Left kidney (tissue), 8 donors: ENCODE data around the gene MRPS34. TPM values are rescaled to one million over a fixed set of nuclear protein-coding genes. Genes with fewer than 3 reads are reported as not detected.
A peak's percentile ranks its signal among the peaks of the same experiment; 100 is the strongest.

Experiments
- DNase-seq: peaks from one replicate; pipeline ENCODE4 v3.0.0-alpha.2; 2013
- long read RNA-seq, 8 donors: transcript quantifications; one replicate each; lab custom pipeline, GENCODE V29; 2026
- polyA plus RNA-seq: library from polyadenylated mRNA; unstranded; fragments of 120-200 nt; gene quantifications from one replicate; pipeline ENCODE4 v1.2.1, GENCODE V29; 2013; ENCODE audit not compliant: insufficient read length

MRPS34 gene
- polyA plus RNA-seq, result 53.8 TPM
- long read RNA-seq, donor 1, transcript MRPS34-202 (3 exons, 1,024 nt), result major isoform, 55 of 107 reads
- long read RNA-seq, donor 1, transcript MRPS34-203 (2 exons, 713 nt), result minor isoform, 7 of 107 reads
- long read RNA-seq, donor 1, partial matches to known transcripts, result 43 of 107 reads
- long read RNA-seq, donor 1, other reads (novel, unspliced or antisense), result 0 of 107 reads
- long read RNA-seq, donor 2, transcript MRPS34-202 (3 exons, 1,024 nt), result major isoform, 46 of 80 reads
- long read RNA-seq, donor 2, transcript MRPS34-201 (3 exons, 1,040 nt), result minor isoform, 6 of 80 reads
- long read RNA-seq, donor 2, partial matches to known transcripts, result 27 of 80 reads
- long read RNA-seq, donor 2, other reads (novel, unspliced or antisense), result 0 of 80 reads
- long read RNA-seq, donor 3, transcript MRPS34-202 (3 exons, 1,024 nt), result major isoform, 37 of 39 reads
- long read RNA-seq, donor 3, partial matches to known transcripts, result 0 of 39 reads
- long read RNA-seq, donor 3, other reads (novel, unspliced or antisense), result 0 of 39 reads
- long read RNA-seq, donor 4, transcript MRPS34-202 (3 exons, 1,024 nt), result major isoform, 9 of 9 reads
- long read RNA-seq, donor 4, partial matches to known transcripts, result 0 of 9 reads
- long read RNA-seq, donor 4, other reads (novel, unspliced or antisense), result 0 of 9 reads
- long read RNA-seq, donor 5, transcript MRPS34-203 (2 exons, 713 nt), result minor isoform, 11 of 106 reads
- long read RNA-seq, donor 5, transcript MRPS34-202 (3 exons, 1,024 nt), result major isoform, 91 of 106 reads
- long read RNA-seq, donor 5, partial matches to known transcripts, result 0 of 106 reads
- long read RNA-seq, donor 5, other reads (novel, unspliced or antisense), result 0 of 106 reads
- long read RNA-seq, donor 6, transcript MRPS34-203 (2 exons, 713 nt), result minor isoform, 6 of 106 reads
- long read RNA-seq, donor 6, transcript MRPS34-202 (3 exons, 1,024 nt), result major isoform, 69 of 106 reads
- long read RNA-seq, donor 6, partial matches to known transcripts, result 29 of 106 reads
- long read RNA-seq, donor 6, other reads (novel, unspliced or antisense), result 0 of 106 reads
- long read RNA-seq, donor 7, transcript MRPS34-202 (3 exons, 1,024 nt), result major isoform, 77 of 102 reads
- long read RNA-seq, donor 7, transcript MRPS34-201 (3 exons, 1,040 nt), result minor isoform, 6 of 102 reads
- long read RNA-seq, donor 7, transcript MRPS34-203 (2 exons, 713 nt), result minor isoform, 9 of 102 reads
- long read RNA-seq, donor 7, partial matches to known transcripts, result 0 of 102 reads
- long read RNA-seq, donor 7, other reads (novel, unspliced or antisense), result 10 of 102 reads
- long read RNA-seq, donor 8, transcript MRPS34-202 (3 exons, 1,024 nt), result major isoform, 21 of 28 reads
- long read RNA-seq, donor 8, transcript MRPS34-203 (2 exons, 713 nt), result minor isoform, 6 of 28 reads
- long read RNA-seq, donor 8, partial matches to known transcripts, result 0 of 28 reads
- long read RNA-seq, donor 8, other reads (novel, unspliced or antisense), result 0 of 28 reads

DNA sequence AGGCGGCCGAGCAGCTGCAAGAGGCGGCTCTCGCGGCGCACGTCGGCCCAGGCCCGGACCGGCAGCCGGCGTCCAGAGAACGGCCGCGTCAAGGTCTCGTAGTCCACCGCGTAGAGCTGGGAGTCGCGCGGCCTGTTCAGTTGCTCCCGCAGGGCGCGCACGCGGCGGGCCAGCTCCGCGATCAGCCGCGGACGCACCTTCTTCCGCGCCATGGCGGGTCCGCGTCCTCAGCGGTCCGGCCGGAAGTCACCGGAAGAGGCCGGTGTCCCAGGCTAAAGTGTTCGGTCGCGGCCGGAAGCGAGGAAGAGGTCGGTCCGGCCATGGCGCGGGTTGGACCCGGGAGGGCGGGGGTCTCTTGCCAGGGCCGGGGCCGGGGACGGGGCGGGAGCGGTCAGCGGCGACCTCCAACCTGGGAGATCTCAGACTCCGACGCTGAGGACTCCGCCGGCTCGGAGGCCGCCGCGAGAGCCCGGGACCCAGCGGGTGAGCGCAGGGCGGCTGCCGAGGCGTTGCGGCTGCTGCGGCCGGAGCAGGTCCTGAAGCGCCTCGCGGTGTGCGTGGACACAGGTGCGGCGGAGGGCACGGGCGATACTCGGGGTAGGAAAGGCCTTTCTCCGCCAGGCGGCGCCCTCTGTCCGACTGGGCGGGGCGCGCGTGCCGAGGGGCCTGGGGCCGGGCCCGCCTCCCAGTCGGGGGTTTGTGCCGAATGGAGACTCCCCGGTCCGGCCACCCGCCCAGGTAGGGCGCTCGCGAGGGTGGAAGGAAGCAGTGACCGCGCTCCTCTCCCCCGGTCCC is at the start of gene MRPS34:
MRPS34 (minus strand) TSS at position 227 of the 795 bp plus-strand sequence; CDS start at position 212, 15 bp downstream.
- peak; percentile 83 for DNase-seq

GRCh38 chr16:1821861-1822611 is 49.1 kb upstream of the MRPS34 start:
- DNase-seq, result no peak

DNA sequence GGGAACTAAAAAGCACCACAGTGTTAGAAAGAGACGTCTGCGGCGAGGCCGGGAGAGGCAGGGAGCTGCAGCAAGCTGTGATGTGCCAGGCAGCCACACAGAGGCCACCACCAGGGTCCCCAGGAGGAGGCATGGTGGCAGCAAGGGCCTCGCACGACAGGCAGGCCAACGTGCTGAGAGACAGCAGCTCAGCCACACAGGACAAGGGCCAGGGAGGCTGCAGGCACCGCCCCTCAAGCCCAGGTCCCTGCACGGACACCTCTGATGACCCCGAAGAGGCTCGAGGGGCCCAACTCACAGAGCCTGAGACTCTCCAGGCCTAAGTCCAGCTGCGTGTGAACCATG is 48.0 kb upstream of the MRPS34 start:
- no peak for DNase-seq

- DNase-seq, result no peak
These were observed 47.4 kb upstream of the MRPS34 start for GRCh38 chr16:1820096-1820945.

DNA sequence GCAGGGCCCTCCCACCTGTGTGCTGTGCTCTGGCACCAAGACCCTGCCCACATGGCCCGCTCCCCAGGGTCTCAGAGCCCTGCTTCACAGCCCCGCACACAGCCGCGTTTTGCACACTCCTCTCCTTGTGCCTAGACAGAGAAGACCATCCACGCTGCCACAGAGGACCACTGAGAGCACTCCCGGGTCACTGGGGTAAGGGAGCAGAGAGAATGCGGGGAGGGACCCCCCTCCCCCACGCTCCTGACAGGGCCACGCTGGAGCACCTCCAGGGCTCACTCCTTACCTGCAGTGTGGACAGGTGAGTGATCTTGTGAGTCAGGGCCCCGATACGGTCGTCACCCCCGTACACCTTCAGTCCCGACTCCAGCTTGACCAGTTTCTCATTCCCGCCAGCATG is 46.7 kb upstream of the MRPS34 start:
- no peak for DNase-seq

DNA sequence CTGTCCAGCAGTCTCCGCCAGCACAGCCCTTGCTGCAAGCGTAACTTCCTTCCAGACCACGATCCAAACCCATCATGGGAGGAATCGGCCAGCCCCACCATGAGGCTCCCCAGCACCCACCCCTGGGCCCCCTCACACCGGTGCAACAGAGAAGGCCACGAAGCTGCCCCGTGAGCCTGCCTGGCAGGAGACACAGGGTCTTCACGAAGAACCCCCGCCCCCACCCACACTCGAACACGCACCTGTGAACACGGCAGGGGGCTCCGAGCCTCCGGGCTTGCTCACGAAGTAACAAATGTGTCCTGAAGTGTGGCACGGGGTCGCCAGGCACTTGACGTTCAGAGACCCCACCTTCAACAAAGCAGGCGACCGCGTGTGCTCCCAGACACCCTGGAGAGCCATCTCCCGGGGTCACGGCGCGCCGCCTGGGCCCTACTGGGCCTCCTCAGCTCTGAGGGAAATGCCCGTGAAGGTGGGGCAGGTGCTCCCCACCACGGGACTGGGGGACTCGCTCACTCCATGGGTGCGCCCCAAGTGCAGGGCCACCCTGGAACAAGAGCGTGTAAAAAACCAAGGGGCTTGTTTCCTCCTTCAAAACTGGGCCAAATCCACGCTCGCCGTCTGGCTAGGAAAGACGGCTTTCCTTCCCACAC is 46.1 kb upstream of the MRPS34 start:
- no peak for DNase-seq

- DNase-seq, result no peak
These were observed 45.4 kb upstream of the MRPS34 start for GRCh38 chr16:1818204-1818872.

DNA sequence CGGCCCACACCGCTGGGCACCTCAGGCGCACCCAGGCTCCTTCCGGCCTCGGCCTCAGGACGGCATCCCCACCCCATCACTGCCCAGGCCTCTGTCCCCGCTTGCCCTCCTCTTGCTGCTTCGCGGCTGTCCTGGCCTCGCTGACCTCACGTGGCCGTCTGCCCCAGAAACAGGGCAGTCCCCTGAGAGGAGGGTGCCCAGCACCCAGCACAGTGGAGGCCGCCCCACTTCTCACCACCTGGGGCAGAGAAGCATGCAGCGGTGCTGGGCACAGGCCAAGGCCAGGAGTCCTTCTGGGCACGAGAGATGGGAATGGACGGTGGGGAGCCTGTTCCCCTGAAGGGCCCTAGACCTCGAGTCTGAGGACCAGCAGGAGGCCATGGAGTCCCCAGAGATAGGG is 44.8 kb upstream of the MRPS34 start:
- DNase-seq, result no peak

DNA sequence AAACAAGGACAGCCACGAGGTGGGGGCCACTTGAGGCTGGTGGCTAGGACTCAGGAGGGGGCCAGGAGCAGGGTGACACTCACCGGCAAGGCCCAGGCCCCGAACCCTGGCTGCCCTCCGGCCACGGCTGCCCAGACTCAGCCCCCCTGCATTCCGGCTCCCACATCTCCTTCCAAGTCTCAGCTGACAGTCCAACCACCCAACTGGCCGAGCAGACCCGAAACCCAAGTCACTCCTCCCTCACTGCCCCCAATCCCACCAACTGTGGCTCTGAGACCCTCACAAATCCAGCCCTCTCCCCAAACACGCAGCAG is 44.3 kb upstream of the MRPS34 start:
- DNase-seq, result no peak

GRCh38 chr16:1816396-1817275 is 43.7 kb upstream of the MRPS34 start:
- DNase-seq, result no peak

DNA sequence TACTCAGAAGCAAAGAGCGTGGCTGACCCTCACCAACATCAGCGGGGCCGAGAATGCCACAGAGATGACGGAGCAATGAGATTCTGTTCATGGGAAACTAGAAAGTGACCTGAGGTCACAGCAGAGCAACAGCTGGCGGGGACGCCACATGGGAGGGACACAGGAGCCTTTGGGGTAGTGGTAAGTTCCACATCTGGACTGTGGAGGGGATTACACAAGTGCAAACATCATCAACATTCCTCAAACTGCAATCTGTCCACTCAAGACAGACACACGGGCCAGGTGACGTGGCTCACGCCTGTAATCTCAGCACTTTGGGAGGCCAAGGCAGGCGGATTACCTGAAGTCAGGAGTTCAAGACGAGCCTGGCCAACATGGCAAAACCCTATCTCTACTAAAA is 42.5 kb upstream of the MRPS34 start:
- no peak for DNase-seq

- no peak for DNase-seq
These were observed 39.8 kb upstream of the MRPS34 start for GRCh38 chr16:1812732-1813163.

DNA sequence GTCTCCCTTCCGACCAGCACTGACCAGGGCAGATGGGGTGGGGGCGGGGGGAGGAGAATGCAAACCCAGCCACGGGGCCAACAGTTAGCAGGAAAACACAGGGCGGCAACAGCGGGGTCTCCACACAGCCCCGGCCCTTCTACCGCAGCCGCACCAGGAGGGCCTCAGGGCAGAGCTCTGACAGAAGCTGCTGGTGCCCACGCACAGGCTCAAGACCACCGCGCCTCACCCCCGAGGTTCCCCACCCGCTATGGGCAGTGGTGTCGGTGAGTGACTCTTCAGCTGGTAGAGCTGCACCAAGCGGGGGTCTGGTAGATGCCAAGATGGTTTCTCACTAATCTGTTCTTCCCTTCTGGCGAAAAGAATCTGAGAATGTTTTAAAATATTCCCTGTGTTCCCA is 37.6 kb upstream of the MRPS34 start:
- DNase-seq, result no peak

- DNase-seq, result no peak
These were observed 37.2 kb upstream of the MRPS34 start for GRCh38 chr16:1810106-1810505.

GRCh38 chr16:1809281-1809801 is 36.4 kb upstream of the MRPS34 start:
- DNase-seq, result no peak

DNA sequence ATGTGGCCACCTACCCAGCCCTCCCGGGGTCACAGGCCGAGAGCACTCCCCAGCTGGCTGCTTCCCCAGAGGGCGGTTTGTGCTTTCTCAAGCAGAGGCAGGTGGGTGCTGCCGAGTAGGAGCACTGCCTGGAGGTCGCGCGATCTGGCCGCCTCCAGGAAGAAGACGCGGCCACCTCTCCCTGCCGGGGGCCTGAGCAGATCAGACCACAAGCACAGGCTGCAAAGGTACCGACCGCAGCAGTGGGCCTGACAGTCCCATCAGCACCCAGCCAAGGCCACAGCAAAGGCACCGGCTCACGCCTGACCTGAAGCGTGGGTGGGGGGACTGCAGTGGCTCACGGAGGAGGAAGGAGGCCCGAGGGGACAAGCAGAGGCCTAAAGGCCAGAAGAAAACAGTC is 35.8 kb upstream of the MRPS34 start:
- DNase-seq, result no peak

DNA sequence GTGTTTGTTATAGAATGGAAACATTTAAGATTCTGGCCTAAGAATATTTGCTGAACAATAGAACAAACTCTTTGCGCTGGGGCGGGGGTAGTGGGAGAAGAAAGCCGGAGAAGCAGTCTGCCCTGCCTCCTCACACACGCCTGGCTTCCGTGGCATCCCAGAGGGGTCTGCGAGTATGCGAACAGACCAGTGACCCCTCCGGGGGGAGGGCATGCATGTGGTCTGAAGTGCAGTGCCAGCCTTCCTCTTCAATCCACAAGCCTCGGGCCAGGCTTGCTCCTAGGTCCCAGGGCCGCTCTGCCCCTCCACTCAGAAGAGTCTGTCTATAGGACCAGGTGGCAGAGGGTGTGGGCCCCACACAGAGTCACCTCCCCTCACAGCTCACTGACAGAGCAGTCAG is 34.7 kb upstream of the MRPS34 start:
- no peak for DNase-seq
